GM12801 (cell line): Measurements from ENCODE around the gene SNX25.

ENCODE experiments used
- CTCF ChIP-seq: IDR thresholded peaks from one replicate; pipeline ENCODE4 v1.5.1; 2011; ENCODE audit warnings: control low read depth; ENCODE audit not compliant: insufficient read length; ENCODE audit errors: extremely low read depth

Gene SNX25

GRCh38 chr4:185290018-185290607, 80.7 kb downstream of the SNX25 start:
- no peak for TF ChIP-seq CTCF

- TF ChIP-seq CTCF = no peak
Observed at GRCh38 chr4:185290656-185291055, 81.3 kb downstream of the SNX25 start.

- no peak for TF ChIP-seq CTCF
Observed at GRCh38 chr4:185293202-185293601, 83.8 kb downstream of the SNX25 start.

- no peak for TF ChIP-seq CTCF
Observed at GRCh38 chr4:185296665-185297460, 87.5 kb downstream of the SNX25 start.

- no peak for TF ChIP-seq CTCF
Observed at GRCh38 chr4:185298728-185299430, 89.5 kb downstream of the SNX25 start.

- TF ChIP-seq CTCF = no peak
Observed at GRCh38 chr4:185304541-185304940, 95.1 kb downstream of the SNX25 start.

- no peak for TF ChIP-seq CTCF
Observed at GRCh38 chr4:185304944-185305690, 95.7 kb downstream of the SNX25 start.
